ENCODE results near the gene ING1. TPM values are rescaled to one million over a fixed set of nuclear protein-coding genes. Genes with fewer than 3 reads are reported as not detected.

Gene ING1
- total RNA-seq, 1 donor from 2014 or later: 17.4 TPM

- intact Hi-C loops (cut with DNase I): no loop called here
- no peak for ATAC-seq
- DNase-seq (ENCODE audit: low spot score): no peak
These were observed 43.8 kb downstream of the ING1 start for GRCh38 chr13:110757296-110757695.

DNA sequence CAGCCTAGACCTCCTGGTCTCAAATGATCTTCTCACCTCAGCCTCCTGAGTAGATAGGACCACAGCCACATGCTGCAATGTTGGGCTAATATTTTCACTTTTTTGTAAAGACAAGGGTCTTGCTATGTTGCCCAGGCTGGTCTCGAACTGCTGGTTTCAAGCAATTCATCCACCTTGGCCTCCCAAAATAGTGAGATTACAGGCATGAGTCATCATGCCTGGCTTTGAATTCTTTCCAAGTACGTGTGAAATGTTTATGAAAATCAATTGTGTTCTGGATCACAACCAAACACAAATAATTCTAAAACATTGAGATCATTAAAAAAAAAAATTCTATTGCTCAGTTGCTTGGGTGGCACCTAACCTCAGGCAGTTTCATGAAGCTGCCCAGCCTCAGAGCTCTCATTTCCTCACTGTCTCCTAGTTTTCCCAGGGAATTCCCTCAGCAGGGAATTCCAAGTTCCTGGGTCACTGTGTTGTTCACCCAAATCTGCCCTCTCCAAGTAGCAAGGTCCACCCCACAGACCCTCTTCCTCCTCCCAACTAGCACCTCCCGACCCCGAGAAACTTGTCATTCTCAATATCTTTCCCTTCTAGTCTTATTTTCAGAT lies 44.8 kb downstream of the ING1 start:
- DNase-seq (ENCODE audit: low spot score) (no peak), ATAC-seq (no peak)
- intact Hi-C loops (cut with DNase I): no loop called here

DNA sequence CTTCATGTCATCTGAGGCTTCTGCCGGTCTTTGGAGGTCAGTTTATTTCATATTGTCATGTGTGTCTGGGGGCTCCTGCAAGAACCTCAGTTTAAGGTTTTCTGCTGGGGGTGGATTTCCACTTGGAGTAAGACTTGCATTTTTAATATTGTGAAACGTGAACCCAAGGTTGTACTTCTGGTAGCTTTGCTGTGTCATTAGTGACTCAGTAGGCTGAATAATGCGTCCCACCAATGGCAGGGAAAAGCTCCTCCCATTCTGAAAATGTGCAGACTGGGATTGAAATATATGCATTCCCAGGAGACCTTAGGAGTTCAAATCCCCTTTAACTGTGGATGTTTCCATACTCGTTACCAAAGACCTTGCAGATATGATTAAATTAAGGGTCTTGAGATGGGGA lies 46.2 kb downstream of the ING1 start:
- intact Hi-C loops (cut with DNase I): no loop called here
- DNase-seq (ENCODE audit: low spot score) (no peak), ATAC-seq (no peak)

DNA sequence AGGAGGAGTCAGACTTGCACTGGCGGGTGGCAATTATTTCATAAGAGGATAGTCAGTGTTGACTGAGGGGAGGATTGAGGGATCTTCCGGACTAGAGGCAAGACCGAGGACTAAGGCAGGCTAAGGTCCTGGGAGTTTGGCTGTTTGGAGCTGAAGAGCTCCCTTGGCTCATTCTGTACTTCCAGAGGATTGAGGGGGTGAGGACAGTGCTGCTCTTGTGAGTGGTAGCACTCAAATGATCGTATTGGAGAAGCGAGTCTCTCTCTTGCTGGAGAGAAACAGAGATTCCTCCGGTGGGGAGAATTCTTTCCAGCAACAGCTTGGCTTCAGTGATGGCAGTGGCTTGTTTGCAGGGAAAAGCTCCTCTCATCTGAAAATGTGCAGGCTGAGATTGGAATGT lies 47.1 kb downstream of the ING1 start:
- no peak for DNase-seq (ENCODE audit: low spot score)
- ATAC-seq: no peak
- intact Hi-C loops (cut with DNase I): no loop called here

GRCh38 chr13:110766671-110767430 lies 53.4 kb downstream of the ING1 start:
- ATAC-seq (no peak), DNase-seq (ENCODE audit: low spot score) (no peak)
- intact Hi-C loops (cut with DNase I): no loop called here

GRCh38 chr13:110767476-110767875 lies 54.0 kb downstream of the ING1 start:
- intact Hi-C loops (cut with DNase I): no loop called here
- no peak for DNase-seq (ENCODE audit: low spot score)
- no peak for ATAC-seq

GRCh38 chr13:110769097-110769496 lies 55.6 kb downstream of the ING1 start:
- no peak for ATAC-seq
- intact Hi-C loops (cut with DNase I): no loop called here
- no peak for DNase-seq (ENCODE audit: low spot score)

DNA sequence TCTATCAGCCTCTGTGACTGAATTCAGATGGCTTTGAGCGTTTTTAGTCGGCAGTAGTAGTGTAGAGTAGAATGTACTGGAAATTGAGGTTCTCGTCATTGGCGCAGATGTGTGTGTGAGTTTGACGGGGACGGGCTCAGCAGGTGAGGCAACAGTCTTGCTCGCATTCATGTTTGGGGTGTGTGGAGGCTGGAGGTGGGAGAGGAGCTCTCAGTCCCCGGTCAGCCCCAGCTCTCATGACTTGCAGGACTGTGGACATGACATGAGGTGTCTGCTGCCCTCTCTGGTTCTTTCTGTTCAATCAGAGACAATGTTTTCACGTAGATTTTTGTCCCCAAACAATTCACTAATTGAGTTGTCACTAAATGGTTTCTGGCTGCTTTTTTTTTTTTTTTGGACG lies 57.2 kb downstream of the ING1 start:
- DNase-seq (ENCODE audit: low spot score) (no peak), ATAC-seq (no peak)
- intact Hi-C loops (cut with DNase I): no loop called here

GRCh38 chr13:110771194-110771593 lies 57.7 kb downstream of the ING1 start:
- ATAC-seq (no peak), DNase-seq (ENCODE audit: low spot score) (no peak)
- intact Hi-C loops (cut with DNase I): no loop called here

GRCh38 chr13:110772091-110772984 lies 58.8 kb downstream of the ING1 start:
- DNase-seq (ENCODE audit: low spot score) (no peak), ATAC-seq (no peak)
- intact Hi-C loops (cut with DNase I): no loop called here

Other genes with a start within 250 kb of the ING1 start
- gene RAB20, start 152.0 kb upstream of the ING1 start, total RNA-seq: 23.8 TPM
- gene NAXD, start 98.2 kb upstream of the ING1 start, total RNA-seq: 38.9 TPM
- 66.5 TPM for gene CARS2, start 7.6 kb upstream of the ING1 start, total RNA-seq
- gene ANKRD10, start 201.4 kb downstream of the ING1 start, total RNA-seq: 254 TPM

All from sciatic nerve (tissue), 2 donors.